Gastroesophageal sphincter (tissue), 4 donors: Measurements from ENCODE around the gene ZNF439. TPM values are rescaled to one million over a fixed set of nuclear protein-coding genes. Genes with fewer than 3 reads are reported as not detected.
"Not testable (repeated sequence)": the region's sequence is repeated elsewhere in the genome, so short reads cannot be mapped to it uniquely, and the experiment has no call there.

Experiments
- ATAC-seq: fragments of 150-250 bp; one replicate; pipeline ENCODE4 v1.9.1; 2016; ENCODE audit warnings: mild to moderate bottlenecking, moderate library complexity
- H3K27ac ChIP-seq, 4 donors: fragments of 200-600 bp; sonication (generic) in 3 of 4; 1 replicate in 3 of 4; 2 replicates in 1 of 4; pipeline ENCODE4 v1.5.1; 2016 to 2019
- H3K27me3 ChIP-seq: fragments of 200-600 bp; sonication (generic); one replicate; pipeline ENCODE4 v1.5.1; 2019
- H3K36me3 ChIP-seq, 2 donors: fragments of 200-600 bp; sonication (generic); one replicate each; pipeline ENCODE4 v1.5.1; 2019; ENCODE audit warnings: control low read depth in 1 of 2
- H3K4me1 ChIP-seq, 3 donors: fragments of 200-600 bp; sonication (generic); 1 replicate in 2 of 3; 2 replicates in 1 of 3; pipeline ENCODE4 v1.5.1; 2016 to 2019; ENCODE audit warnings: control low read depth in 2 of 3
- H3K4me3 ChIP-seq, 2 donors: fragments of 200-600 bp; sonication (generic); one replicate each; pipeline ENCODE4 v1.5.1; 2019; ENCODE audit warnings: mild to moderate bottlenecking in 1 of 2, moderate library complexity in 1 of 2
- H3K9me3 ChIP-seq, 3 donors: fragments of 200-600 bp; sonication (generic); one replicate each; pipeline ENCODE4 v1.5.1; 2017 to 2019; ENCODE audit warnings: control low read depth in 2 of 3
- CTCF ChIP-seq, 4 experiments: fragments of 200-600 bp in 2 of 4; fragments of 450-650 bp in 2 of 4; sonication (generic) in 1 of 4; IDR thresholded peaks; one replicate each; pipeline ENCODE4 v1.5.1; 2017 to 2019; ENCODE audit warnings: antibody characterized with exemption in 4 of 4, mild to moderate bottlenecking in 2 of 4, moderate library complexity in 2 of 4
- EP300 ChIP-seq: sonication (generic); formaldehyde crosslinking; IDR thresholded peaks from one replicate; pipeline ENCODE4 v1.6.1; 2017; ENCODE audit warnings: antibody characterized with exemption, mild to moderate bottlenecking
- POLR2A ChIP-seq, 2 donors: fragments of 450-650 bp; IDR thresholded peaks; one replicate each; pipeline ENCODE4 v1.6.1; 2017; ENCODE audit warnings: antibody characterized with exemption in 2 of 2, mild to moderate bottlenecking in 2 of 2, moderate library complexity in 1 of 2
- POLR2AphosphoS5 ChIP-seq: sonication (generic); formaldehyde crosslinking; IDR thresholded peaks from one replicate; pipeline ENCODE4 v1.6.1; 2017; ENCODE audit warnings: antibody characterized with exemption
- WGBS, 2 donors: methylation state at CpG; one replicate each; pipeline ENCODE4 v1.1.5; 2018; ENCODE audit warnings: low coverage in 1 of 2; 5-methylcytosine and 5-hydroxymethylcytosine counted together
- total RNA-seq, 4 donors: library from RNA; depleted of rRNA; stranded (reverse); fragments of >200 nt; gene quantifications; one replicate each; pipeline ENCODE4 v1.1.0, GENCODE V29; 2016

Gene ZNF439
- total RNA-seq, 4 donors from 2014 or later: 6.5 to 18.1 (median 8.5) TPM

- Histone ChIP-seq H3K9me3 (no peaks in the 10 kb centered on the region), H3K4me3 (no peak overlapping the region), H3K27me3 (no peaks in the 10 kb centered on the region), H3K36me3 (peaks cover 0 to 12% of the 10 kb centered on the region in 2 donors), H3K27ac (no peak overlapping the region), H3K4me1 (peaks cover 0 to 17% (median 4%) of the 10 kb centered on the region in 3 donors)
- WGBS, 2 donors: 74 to 100% methylated on average over 3 of the region's 3 CpGs
- ATAC-seq: no peak
- TF ChIP-seq POLR2A (IDR thresholded peaks at IDR 0.05): no peak
- TF ChIP-seq POLR2AphosphoS5: no peak
- TF ChIP-seq CTCF (IDR thresholded peaks at IDR 0.05): no peak
- no peak for TF ChIP-seq EP300
These were observed 4.8 kb downstream of the ZNF439 start for GRCh38 chr19:11853358-11853757.

- Histone ChIP-seq H3K9me3 (peaks cover 0 to 9% (median 0%) of the 10 kb centered on the region in 3 donors), H3K27ac (no peak overlapping the region), H3K4me1 (no peaks in the 10 kb centered on the region), H3K36me3 (peaks cover 0 to 20% of the 10 kb centered on the region in 2 donors), H3K4me3 (no peak overlapping the region), H3K27me3 (no peaks in the 10 kb centered on the region)
- 98 to 99% methylated on average over 11 to 12 of the region's 12 CpGs for WGBS, 2 donors
- no peak for ATAC-seq
- no peak for TF ChIP-seq EP300
- TF ChIP-seq CTCF (IDR thresholded peaks at IDR 0.05): no peak
- TF ChIP-seq POLR2A (IDR thresholded peaks at IDR 0.05): no peak
- no peak for TF ChIP-seq POLR2AphosphoS5
These were observed 8.2 kb downstream of the ZNF439 start for GRCh38 chr19:11856596-11857250.

DNA sequence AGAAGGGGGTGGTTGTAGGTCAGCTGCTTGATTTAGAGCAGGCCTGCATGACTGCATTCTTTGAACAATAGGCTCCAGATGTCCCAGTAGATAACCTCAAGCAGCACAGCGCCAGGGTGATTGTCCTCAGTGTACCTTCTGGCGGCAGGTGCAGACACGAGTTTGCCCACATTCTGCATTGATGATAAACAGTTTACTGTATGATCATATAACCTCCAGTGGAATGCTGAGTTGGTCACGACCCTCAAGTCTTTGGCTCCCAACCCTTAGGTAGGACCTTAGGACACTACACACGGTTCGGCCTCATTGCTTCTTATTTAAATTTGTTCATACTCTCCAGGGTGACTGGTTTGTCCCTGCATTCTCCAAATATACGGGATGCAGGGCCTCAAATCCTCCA lies 12.2 kb downstream of the ZNF439 start:
- no peak for ATAC-seq
- WGBS, 2 donors: 95 to 98% methylated on average over 5 to 6 of the region's 7 CpGs
- H3K27ac ChIP-seq: no peak overlapping the region
- peaks cover 0 to 25% (median 0%) of the 10 kb centered on the region in 3 donors for H3K9me3 ChIP-seq
- TF ChIP-seq POLR2AphosphoS5 (no peak), EP300 (no peak), CTCF (IDR thresholded peaks at IDR 0.05) (no peak), POLR2A (IDR thresholded peaks at IDR 0.05) (no peak)
- H3K4me3 ChIP-seq: no peak overlapping the region
- no peaks in the 10 kb centered on the region for H3K27me3 ChIP-seq
- H3K36me3 ChIP-seq: peaks cover 0 to 29% of the 10 kb centered on the region in 2 donors
- no peaks in the 10 kb centered on the region for H3K4me1 ChIP-seq

DNA sequence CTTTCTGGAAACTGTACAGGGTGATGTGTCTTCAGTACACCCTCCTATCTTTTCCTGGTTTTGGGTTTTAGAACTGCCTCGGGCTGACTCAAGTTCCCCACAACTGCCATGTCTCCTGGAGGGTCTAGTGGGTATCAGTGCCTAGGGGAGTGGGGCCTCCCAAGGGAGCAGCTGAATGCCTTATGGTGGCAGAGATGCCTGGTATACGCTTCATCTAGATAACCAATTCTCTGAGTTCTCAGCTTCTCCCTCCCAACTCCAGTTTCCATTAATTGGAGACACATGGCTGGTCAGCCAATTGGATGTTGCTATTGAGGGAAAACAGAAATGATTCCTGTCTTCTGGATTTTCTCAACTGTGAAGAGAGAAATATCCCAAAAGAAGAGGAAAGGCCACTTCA lies 12.8 kb downstream of the ZNF439 start:
- H3K4me3 ChIP-seq: no peak overlapping the region
- H3K9me3 ChIP-seq: peaks cover 0 to 31% (median 0%) of the 10 kb centered on the region in 3 donors
- H3K27ac ChIP-seq: no peak overlapping the region
- 86% methylated on average over 1 of the region's 2 CpGs; no CpG with 5 or more reads in 1 of the 2 donors for WGBS, 2 donors
- H3K36me3 ChIP-seq: peaks cover 0 to 34% of the 10 kb centered on the region in 2 donors
- no peak for ATAC-seq
- H3K27me3 ChIP-seq: no peaks in the 10 kb centered on the region
- H3K4me1 ChIP-seq: no peaks in the 10 kb centered on the region
- TF ChIP-seq EP300: no peak
- no peak for TF ChIP-seq CTCF (IDR thresholded peaks at IDR 0.05)
- no peak for TF ChIP-seq POLR2AphosphoS5
- no peak for TF ChIP-seq POLR2A (IDR thresholded peaks at IDR 0.05)

DNA sequence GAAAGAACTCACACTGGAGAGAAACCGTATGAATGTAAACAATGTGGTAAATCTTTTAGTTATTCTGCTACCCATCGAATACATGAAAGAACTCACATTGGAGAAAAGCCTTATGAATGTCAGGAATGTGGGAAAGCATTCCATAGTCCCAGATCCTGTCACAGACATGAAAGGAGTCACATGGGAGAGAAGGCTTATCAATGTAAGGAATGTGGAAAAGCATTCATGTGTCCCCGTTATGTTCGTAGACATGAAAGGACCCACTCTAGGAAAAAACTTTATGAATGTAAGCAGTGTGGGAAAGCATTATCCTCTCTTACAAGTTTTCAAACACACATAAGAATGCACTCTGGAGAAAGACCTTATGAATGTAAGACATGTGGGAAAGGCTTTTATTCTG lies 19.2 kb downstream of the ZNF439 start:
- Histone ChIP-seq H3K9me3 (peaks cover 0 to 78% (median 8%) of the 10 kb centered on the region in 3 donors), H3K36me3 (peaks cover 15 to 56% of the 10 kb centered on the region in 2 donors)
- not testable (repeated sequence) for H3K4me3 ChIP-seq, H3K27me3 ChIP-seq, ATAC-seq, H3K27ac ChIP-seq, H3K4me1 ChIP-seq
- 97 to 100% methylated on average over 2 to 4 of the region's 4 CpGs for WGBS, 2 donors
